ENCODE measurements around the gene SQOR.

The SQOR gene

GRCh38 chr15:45635191-45635638 is 386 bp downstream of the SQOR start:
- Histone ChIP-seq H3K9me3 (ENCODE audit: control insufficient read depth, insufficient read depth, low read length) (no peaks in the 10 kb centered on the region), H3K36me3 (ENCODE audit: control insufficient read depth, insufficient read depth, low read length) (no peaks in the 10 kb centered on the region), H3K27ac (ENCODE audit: low read depth, low read length) (no peak overlapping the region), H3K4me1 (ENCODE audit: control insufficient read depth, insufficient read depth, low read length) (no peaks in the 10 kb centered on the region), H3K4me3 (ENCODE audit: low read depth, low read length) (peak overlapping the region; percentile 74), H3K27me3 (ENCODE audit: control insufficient read depth, insufficient read depth, low read length) (peaks cover 47% of the 10 kb centered on the region), H3K9ac (ENCODE audit: low read depth, low read length) (no peak overlapping the region)

- peaks cover 47% of the 10 kb centered on the region for H3K27me3 ChIP-seq (ENCODE audit: control insufficient read depth, insufficient read depth, low read length)
- H3K27ac ChIP-seq (ENCODE audit: low read depth, low read length) = no peak overlapping the region
- no peak overlapping the region for H3K9ac ChIP-seq (ENCODE audit: low read depth, low read length)
Measured at GRCh38 chr15:45635763-45636292, 999 bp downstream of the SQOR start.

GRCh38 chr15:45637141-45637540 is 2.3 kb downstream of the SQOR start:
- no peak overlapping the region for H3K27ac ChIP-seq (ENCODE audit: low read depth, low read length)
- no peaks in the 10 kb centered on the region for H3K4me1 ChIP-seq (ENCODE audit: control insufficient read depth, insufficient read depth, low read length)
- no peak overlapping the region for H3K9ac ChIP-seq (ENCODE audit: low read depth, low read length)
- peaks cover 47% of the 10 kb centered on the region for H3K27me3 ChIP-seq (ENCODE audit: control insufficient read depth, insufficient read depth, low read length)
- no peaks in the 10 kb centered on the region for H3K9me3 ChIP-seq (ENCODE audit: control insufficient read depth, insufficient read depth, low read length)
- no peaks in the 10 kb centered on the region for H3K36me3 ChIP-seq (ENCODE audit: control insufficient read depth, insufficient read depth, low read length)
- no peak overlapping the region for H3K4me3 ChIP-seq (ENCODE audit: low read depth, low read length)

More at GRCh38 chr15:45635763-45636292, 999 bp downstream of the SQOR start:
- no peaks in the 10 kb centered on the region for H3K9me3 ChIP-seq (ENCODE audit: control insufficient read depth, insufficient read depth, low read length)
- no peaks in the 10 kb centered on the region for H3K4me1 ChIP-seq (ENCODE audit: control insufficient read depth, insufficient read depth, low read length)
- H3K36me3 ChIP-seq (ENCODE audit: control insufficient read depth, insufficient read depth, low read length) = no peaks in the 10 kb centered on the region
- H3K4me3 ChIP-seq (ENCODE audit: low read depth, low read length) = peak overlapping the region; percentile 74

GRCh38 chr15:45637552-45638033 is 2.8 kb downstream of the SQOR start:
- H3K9ac ChIP-seq (ENCODE audit: low read depth, low read length) = no peak overlapping the region
- H3K36me3 ChIP-seq (ENCODE audit: control insufficient read depth, insufficient read depth, low read length) = no peaks in the 10 kb centered on the region
- no peaks in the 10 kb centered on the region for H3K9me3 ChIP-seq (ENCODE audit: control insufficient read depth, insufficient read depth, low read length)
- H3K27ac ChIP-seq (ENCODE audit: low read depth, low read length) = no peak overlapping the region
- H3K27me3 ChIP-seq (ENCODE audit: control insufficient read depth, insufficient read depth, low read length) = peaks cover 47% of the 10 kb centered on the region
- H3K4me3 ChIP-seq (ENCODE audit: low read depth, low read length) = no peak overlapping the region
- H3K4me1 ChIP-seq (ENCODE audit: control insufficient read depth, insufficient read depth, low read length) = no peaks in the 10 kb centered on the region

- Histone ChIP-seq H3K4me3 (ENCODE audit: low read depth, low read length) (no peak overlapping the region), H3K27me3 (ENCODE audit: control insufficient read depth, insufficient read depth, low read length) (peaks cover 25% of the 10 kb centered on the region), H3K27ac (ENCODE audit: low read depth, low read length) (no peak overlapping the region), H3K4me1 (ENCODE audit: control insufficient read depth, insufficient read depth, low read length) (0 out of 2 replicates have a peak, but pooled peaks cover 4% of the 10 kb centered on the region), H3K9ac (ENCODE audit: low read depth, low read length) (no peak overlapping the region), H3K9me3 (ENCODE audit: control insufficient read depth, insufficient read depth, low read length) (no peaks in the 10 kb centered on the region), H3K36me3 (ENCODE audit: control insufficient read depth, insufficient read depth, low read length) (no peaks in the 10 kb centered on the region)
Measured at GRCh38 chr15:45640616-45641015, 5.8 kb downstream of the SQOR start.

- Histone ChIP-seq H3K27ac (ENCODE audit: low read depth, low read length) (no peak overlapping the region), H3K4me3 (ENCODE audit: low read depth, low read length) (no peak overlapping the region), H3K27me3 (ENCODE audit: control insufficient read depth, insufficient read depth, low read length) (peaks cover 18% of the 10 kb centered on the region), H3K4me1 (ENCODE audit: control insufficient read depth, insufficient read depth, low read length) (0 out of 2 replicates have a peak, but pooled peaks cover 4% of the 10 kb centered on the region), H3K36me3 (ENCODE audit: control insufficient read depth, insufficient read depth, low read length) (no peaks in the 10 kb centered on the region), H3K9ac (ENCODE audit: low read depth, low read length) (no peak overlapping the region), H3K9me3 (ENCODE audit: control insufficient read depth, insufficient read depth, low read length) (no peaks in the 10 kb centered on the region)
Measured at GRCh38 chr15:45641374-45641781, 6.5 kb downstream of the SQOR start.

GRCh38 chr15:45641999-45642932 is 7.4 kb downstream of the SQOR start:
- Histone ChIP-seq H3K4me3 (ENCODE audit: low read depth, low read length) (no peak overlapping the region), H3K27me3 (ENCODE audit: control insufficient read depth, insufficient read depth, low read length) (peaks cover 9% of the 10 kb centered on the region; the same call in 1 of the 2 replicates), H3K27ac (ENCODE audit: low read depth, low read length) (no peak overlapping the region), H3K9me3 (ENCODE audit: control insufficient read depth, insufficient read depth, low read length) (no peaks in the 10 kb centered on the region), H3K4me1 (ENCODE audit: control insufficient read depth, insufficient read depth, low read length) (0 out of 2 replicates have a peak, but pooled peaks cover 4% of the 10 kb centered on the region), H3K9ac (ENCODE audit: low read depth, low read length) (no peak overlapping the region), H3K36me3 (ENCODE audit: control insufficient read depth, insufficient read depth, low read length) (no peaks in the 10 kb centered on the region)

GRCh38 chr15:45644437-45644836 is 9.6 kb downstream of the SQOR start:
- no peaks in the 10 kb centered on the region for H3K36me3 ChIP-seq (ENCODE audit: control insufficient read depth, insufficient read depth, low read length)
- H3K27me3 ChIP-seq (ENCODE audit: control insufficient read depth, insufficient read depth, low read length) = peaks cover 6% of the 10 kb centered on the region; the same call in 1 of the 2 replicates
- no peak overlapping the region for H3K27ac ChIP-seq (ENCODE audit: low read depth, low read length)
- no peak overlapping the region for H3K9ac ChIP-seq (ENCODE audit: low read depth, low read length)
- H3K4me1 ChIP-seq (ENCODE audit: control insufficient read depth, insufficient read depth, low read length) = 0 out of 2 replicates have a peak, but pooled peaks cover 4% of the 10 kb centered on the region
- H3K4me3 ChIP-seq (ENCODE audit: low read depth, low read length) = no peak overlapping the region
- H3K9me3 ChIP-seq (ENCODE audit: control insufficient read depth, insufficient read depth, low read length) = no peaks in the 10 kb centered on the region

GRCh38 chr15:45645026-45645980 is 10.5 kb downstream of the SQOR start:
- H3K36me3 ChIP-seq (ENCODE audit: control insufficient read depth, insufficient read depth, low read length) = no peaks in the 10 kb centered on the region
- H3K27ac ChIP-seq (ENCODE audit: low read depth, low read length) = no peak overlapping the region
- no peak overlapping the region for H3K4me3 ChIP-seq (ENCODE audit: low read depth, low read length)
- H3K9me3 ChIP-seq (ENCODE audit: control insufficient read depth, insufficient read depth, low read length) = no peaks in the 10 kb centered on the region
- no peak overlapping the region for H3K9ac ChIP-seq (ENCODE audit: low read depth, low read length)
- 0 out of 2 replicates have a peak, but pooled peaks cover 4% of the 10 kb centered on the region for H3K4me1 ChIP-seq (ENCODE audit: control insufficient read depth, insufficient read depth, low read length)
- H3K27me3 ChIP-seq (ENCODE audit: control insufficient read depth, insufficient read depth, low read length) = no peaks in the 10 kb centered on the region

- 0 out of 2 replicates have a peak, but pooled peaks cover 4% of the 10 kb centered on the region for H3K4me1 ChIP-seq (ENCODE audit: control insufficient read depth, insufficient read depth, low read length)
- H3K9ac ChIP-seq (ENCODE audit: low read depth, low read length) = no peak overlapping the region
- no peak overlapping the region for H3K4me3 ChIP-seq (ENCODE audit: low read depth, low read length)
- no peaks in the 10 kb centered on the region for H3K36me3 ChIP-seq (ENCODE audit: control insufficient read depth, insufficient read depth, low read length)
- no peaks in the 10 kb centered on the region for H3K27me3 ChIP-seq (ENCODE audit: control insufficient read depth, insufficient read depth, low read length)
- H3K27ac ChIP-seq (ENCODE audit: low read depth, low read length) = no peak overlapping the region
- H3K9me3 ChIP-seq (ENCODE audit: control insufficient read depth, insufficient read depth, low read length) = no peaks in the 10 kb centered on the region
Measured at GRCh38 chr15:45646220-45646619, 11.4 kb downstream of the SQOR start.
